Transverse colon (tissue), 4 donors: ENCODE results near the gene CREBZF. TPM values are rescaled to one million over a fixed set of nuclear protein-coding genes. Genes with fewer than 3 reads are reported as not detected.

Source experiments
- DNase-seq: peaks from one replicate; pipeline ENCODE4 v3.0.0-alpha.2; 2019
- H3K27ac ChIP-seq, 4 donors: fragments of 200-600 bp; sonication (generic); 2 replicates each; pipeline ENCODE4 v1.5.1; 2016 to 2018; ENCODE audit warnings: inconsistent platforms in 4 of 4
- H3K27me3 ChIP-seq: fragments of 200-600 bp; sonication (generic); 2 replicates; pipeline ENCODE4 v1.5.1; 2017; ENCODE audit warnings: inconsistent platforms
- H3K36me3 ChIP-seq, 4 donors: fragments of 200-600 bp; sonication (generic); 2 replicates each; pipeline ENCODE4 v1.5.1; 2017 to 2019; ENCODE audit warnings: inconsistent platforms in 4 of 4
- H3K4me1 ChIP-seq, 4 donors: fragments of 200-600 bp; sonication (generic); 2 replicates each; pipeline ENCODE4 v1.5.1; 2017 to 2020; ENCODE audit warnings: inconsistent platforms in 4 of 4
- H3K4me3 ChIP-seq, 4 donors: fragments of 200-600 bp; sonication (generic); 1 replicate in 1 of 4; 2 replicates in 3 of 4; pipeline versions ENCODE4 v1.5.1 to v1.6.1; 2017 to 2019; ENCODE audit warnings: inconsistent platforms in 4 of 4
- H3K9me3 ChIP-seq, 2 donors: fragments of 200-600 bp; sonication (generic); 2 replicates each; pipeline ENCODE4 v1.5.1; 2017 to 2019; ENCODE audit warnings: inconsistent platforms in 2 of 2
- EP300 ChIP-seq: sonication (generic); formaldehyde crosslinking; IDR thresholded peaks from one replicate; pipeline ENCODE4 v1.6.1; 2017; ENCODE audit warnings: antibody characterized with exemption, low read depth
- POLR2A ChIP-seq: fragments of 450-650 bp; IDR thresholded peaks from one replicate; pipeline ENCODE4 v1.6.1; 2016; ENCODE audit warnings: antibody characterized with exemption, mild to moderate bottlenecking, moderate library complexity
- POLR2AphosphoS5 ChIP-seq, 3 donors: sonication (generic); formaldehyde crosslinking; IDR thresholded peaks; one replicate each; pipeline ENCODE4 v1.6.1; 2016; ENCODE audit warnings: antibody characterized with exemption in 3 of 3
- WGBS, 2 donors: methylation state at CpG; one replicate each; pipeline ENCODE4 v1.1.5; 2018; ENCODE audit warnings: low coverage in 1 of 2; 5-methylcytosine and 5-hydroxymethylcytosine counted together
- in situ Hi-C, 4 donors: fragments of 200-750 bp; cut with MboI; loops; one replicate each; pipeline versions ENCODE4 v1.15.0 to v1.15.1; 2017; ENCODE audit warnings: low sequenced_read_pairs in 3 of 4, low pct_ligation_motif_present in 1 of 4, low pct_unique_long_range_greater_than_20kb in 1 of 4
- intact Hi-C: fragments of 100-400 bp; cut with DNase I; formaldehyde crosslinking; loops from one replicate; pipeline ENCODE4 v1.15.1; 2023; ENCODE audit warnings: low total_unique reads
- total RNA-seq, 4 donors: library from RNA; depleted of rRNA; stranded (reverse); fragments of >200 nt; gene quantifications; one replicate each; pipeline ENCODE4 v1.1.0, GENCODE V29; 2016
- TF ChIP-seq, protein P1 (sequence below), 5 experiments: fragments of 200-600 bp in 3 of 5; fragments of 450-650 bp in 2 of 5; sonication (generic) in 3 of 5; IDR thresholded peaks; 1 replicate in 2 of 5; 2 replicates in 3 of 5; pipeline ENCODE4 v1.5.1; 2016 to 2017; ENCODE audit warnings: antibody characterized with exemption in 5 of 5, inconsistent platforms in 3 of 5, mild to moderate bottlenecking in 2 of 5, moderate library complexity in 1 of 5

Gene CREBZF
- total RNA-seq, 4 donors from 2014 or later = 55.3 to 147 (median 85.5) TPM

DNA sequence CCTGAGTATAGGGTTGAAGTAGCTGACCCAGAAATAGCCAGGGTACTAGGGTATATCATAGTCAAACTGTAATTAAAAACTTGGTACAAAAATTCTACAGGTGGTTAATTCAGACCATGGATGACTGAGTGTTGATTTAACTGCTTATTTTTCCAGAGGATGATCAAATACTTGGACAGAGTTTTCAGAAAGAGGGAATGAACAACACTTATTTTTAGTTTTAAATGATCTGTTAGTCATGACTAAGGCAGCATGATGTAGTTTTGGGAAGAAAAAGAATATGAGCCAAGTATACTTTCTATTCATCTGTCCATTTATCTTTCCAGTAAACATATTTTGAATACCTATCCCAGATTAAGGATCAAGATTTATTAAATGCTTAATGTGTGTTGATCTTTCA lies 40.9 kb upstream of the CREBZF start:
- H3K9me3 ChIP-seq = no peaks in the 10 kb centered on the region
- H3K4me3 ChIP-seq = no peak overlapping the region
- H3K27me3 ChIP-seq = no peaks in the 10 kb centered on the region
- intact Hi-C loops = no loop called here
- TF ChIP-seq, protein P1, sequence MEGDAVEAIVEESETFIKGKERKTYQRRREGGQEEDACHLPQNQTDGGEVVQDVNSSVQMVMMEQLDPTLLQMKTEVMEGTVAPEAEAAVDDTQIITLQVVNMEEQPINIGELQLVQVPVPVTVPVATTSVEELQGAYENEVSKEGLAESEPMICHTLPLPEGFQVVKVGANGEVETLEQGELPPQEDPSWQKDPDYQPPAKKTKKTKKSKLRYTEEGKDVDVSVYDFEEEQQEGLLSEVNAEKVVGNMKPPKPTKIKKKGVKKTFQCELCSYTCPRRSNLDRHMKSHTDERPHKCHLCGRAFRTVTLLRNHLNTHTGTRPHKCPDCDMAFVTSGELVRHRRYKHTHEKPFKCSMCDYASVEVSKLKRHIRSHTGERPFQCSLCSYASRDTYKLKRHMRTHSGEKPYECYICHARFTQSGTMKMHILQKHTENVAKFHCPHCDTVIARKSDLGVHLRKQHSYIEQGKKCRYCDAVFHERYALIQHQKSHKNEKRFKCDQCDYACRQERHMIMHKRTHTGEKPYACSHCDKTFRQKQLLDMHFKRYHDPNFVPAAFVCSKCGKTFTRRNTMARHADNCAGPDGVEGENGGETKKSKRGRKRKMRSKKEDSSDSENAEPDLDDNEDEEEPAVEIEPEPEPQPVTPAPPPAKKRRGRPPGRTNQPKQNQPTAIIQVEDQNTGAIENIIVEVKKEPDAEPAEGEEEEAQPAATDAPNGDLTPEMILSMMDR (IDR thresholded peaks at IDR 0.05) = no peak
- TF ChIP-seq EP300 = no peak
- no peak for TF ChIP-seq POLR2A
- no peak overlapping the region for H3K27ac ChIP-seq
- H3K36me3 ChIP-seq = no peaks in the 10 kb centered on the region
- in situ Hi-C loops = no loop called here
- DNase-seq = no peak
- H3K4me1 ChIP-seq = peaks cover 0 to 2% (median 0%) of the 10 kb centered on the region in 4 donors

DNA sequence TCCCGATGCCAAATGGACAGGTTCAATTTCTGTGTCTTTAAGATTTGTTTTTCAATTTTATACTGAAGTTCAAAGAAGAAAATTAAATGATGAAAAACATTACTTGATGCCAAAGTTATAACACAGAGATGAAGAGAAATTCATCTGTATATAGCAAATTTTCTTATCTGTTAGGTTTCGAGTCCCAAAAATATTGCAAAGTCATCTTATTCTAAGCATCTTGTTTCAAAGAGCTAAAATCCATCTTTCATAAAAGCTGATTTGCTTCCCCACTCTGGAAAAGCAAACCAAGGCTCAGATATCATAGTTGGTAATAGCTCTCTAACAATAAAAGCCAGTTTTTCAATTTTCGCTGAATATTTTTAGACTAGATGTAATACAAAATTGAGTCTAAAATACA lies 40.0 kb upstream of the CREBZF start:
- in situ Hi-C loops (no loop called here), intact Hi-C loops (no loop called here)
- no peaks in the 10 kb centered on the region for H3K36me3 ChIP-seq
- no peak overlapping the region for H3K27ac ChIP-seq
- no peak for DNase-seq
- H3K27me3 ChIP-seq = no peaks in the 10 kb centered on the region
- no peak overlapping the region for H3K4me3 ChIP-seq
- TF ChIP-seq EP300 (no peak), POLR2AphosphoS5 (IDR thresholded peaks at IDR 0.05) (no peak), POLR2A (no peak)
- TF ChIP-seq, protein P1 (IDR thresholded peaks at IDR 0.05) = no peak
- no peaks in the 10 kb centered on the region for H3K9me3 ChIP-seq
- 96 to 99% methylated on average over 3 of the region's 3 CpGs for WGBS, 2 donors
- H3K4me1 ChIP-seq = peaks cover 0 to 3% (median 0%) of the 10 kb centered on the region in 4 donors

DNA sequence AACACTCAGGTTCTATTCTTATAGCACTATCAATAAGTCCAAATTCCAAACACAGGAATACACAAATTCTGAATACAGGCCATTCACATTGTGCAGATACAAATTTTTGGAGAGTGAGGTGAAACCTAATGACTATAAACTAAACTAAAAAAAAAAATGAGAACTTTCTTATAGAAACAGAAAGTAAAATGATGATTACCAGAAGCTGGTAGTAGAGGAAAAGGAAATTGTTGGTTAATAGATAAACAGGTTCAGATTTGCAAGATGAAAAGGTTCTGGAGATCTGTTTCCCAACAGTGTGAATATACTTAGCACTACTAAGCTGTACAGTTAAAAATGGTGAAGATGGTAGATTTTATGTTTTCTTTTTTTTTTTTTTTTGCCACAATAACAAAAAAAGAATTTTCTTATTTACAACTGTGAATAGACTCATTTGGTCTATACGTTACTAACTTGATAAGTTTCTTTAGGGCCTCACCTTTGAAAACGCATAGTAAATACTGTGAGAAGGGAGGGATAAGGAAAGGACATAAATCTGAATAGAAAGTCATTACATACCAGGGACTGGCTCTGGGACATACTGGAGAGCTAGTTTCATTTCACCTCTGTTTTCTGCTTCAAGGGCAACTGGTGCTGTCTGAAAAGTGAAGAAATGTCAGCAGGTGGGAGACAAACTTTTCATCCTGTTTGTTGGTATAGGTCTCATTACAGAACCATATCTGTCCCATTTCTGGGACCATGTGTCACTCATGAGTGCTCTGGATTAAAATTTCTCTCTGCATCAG lies 35.2 kb upstream of the CREBZF start:
- WGBS, 2 donors = 23 to 40% methylated on average over 2 of the region's 2 CpGs
- no peaks in the 10 kb centered on the region for H3K9me3 ChIP-seq
- H3K27ac ChIP-seq = no peak overlapping the region
- in situ Hi-C loops = no loop called here
- H3K4me1 ChIP-seq = peaks cover 0 to 5% (median 0%) of the 10 kb centered on the region in 4 donors
- no peak for TF ChIP-seq POLR2A
- TF ChIP-seq, protein P1 (IDR thresholded peaks at IDR 0.05) = no peak
- TF ChIP-seq EP300 = no peak
- intact Hi-C loops = no loop called here
- no peak overlapping the region for H3K4me3 ChIP-seq
- no peak for DNase-seq
- no peaks in the 10 kb centered on the region for H3K27me3 ChIP-seq
- H3K36me3 ChIP-seq = no peaks in the 10 kb centered on the region

DNA sequence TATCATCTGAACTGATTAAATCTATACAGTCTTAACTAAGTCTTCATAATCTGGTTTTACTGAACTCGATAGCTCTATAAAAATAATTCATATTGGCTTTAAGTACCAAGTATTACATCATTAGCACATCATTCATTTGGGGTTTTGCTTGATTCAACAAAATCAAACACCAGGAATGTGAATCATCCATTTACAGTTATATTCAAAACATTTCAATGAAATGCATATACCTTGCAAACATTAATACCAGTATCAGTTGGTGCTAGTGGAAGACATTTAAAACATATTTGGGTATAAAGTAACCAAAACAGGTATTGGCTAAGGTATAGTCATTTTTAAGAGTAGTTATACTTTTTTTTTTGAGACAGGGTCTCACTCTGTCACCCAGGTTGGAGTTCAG lies 33.3 kb upstream of the CREBZF start:
- no peaks in the 10 kb centered on the region for H3K27me3 ChIP-seq
- 77 to 81% methylated on average over 1 of the region's 1 CpG for WGBS, 2 donors
- intact Hi-C loops = no loop called here
- in situ Hi-C loops = no loop called here
- no peak overlapping the region for H3K4me3 ChIP-seq
- TF ChIP-seq, protein P1 (IDR thresholded peaks at IDR 0.05) = no peak
- no peak for TF ChIP-seq EP300
- no peak for TF ChIP-seq POLR2A
- TF ChIP-seq POLR2AphosphoS5 (IDR thresholded peaks at IDR 0.05) = no peak
- no peaks in the 10 kb centered on the region for H3K36me3 ChIP-seq
- no peak for DNase-seq
- H3K9me3 ChIP-seq = no peaks in the 10 kb centered on the region
- no peak overlapping the region for H3K27ac ChIP-seq
- H3K4me1 ChIP-seq = peaks cover 0 to 5% (median 0%) of the 10 kb centered on the region in 4 donors
